GM12872 (cell line): ENCODE data around the gene FBLN5.

ENCODE experiments used
- TF ChIP-seq, protein P1 (sequence below): IDR thresholded peaks from 3 replicates; pipeline ENCODE4 v1.5.1; 2011; ENCODE audit warnings: low read depth, mild to moderate bottlenecking, low read length, moderate library complexity; ENCODE audit not compliant: insufficient read depth

The FBLN5 gene

DNA sequence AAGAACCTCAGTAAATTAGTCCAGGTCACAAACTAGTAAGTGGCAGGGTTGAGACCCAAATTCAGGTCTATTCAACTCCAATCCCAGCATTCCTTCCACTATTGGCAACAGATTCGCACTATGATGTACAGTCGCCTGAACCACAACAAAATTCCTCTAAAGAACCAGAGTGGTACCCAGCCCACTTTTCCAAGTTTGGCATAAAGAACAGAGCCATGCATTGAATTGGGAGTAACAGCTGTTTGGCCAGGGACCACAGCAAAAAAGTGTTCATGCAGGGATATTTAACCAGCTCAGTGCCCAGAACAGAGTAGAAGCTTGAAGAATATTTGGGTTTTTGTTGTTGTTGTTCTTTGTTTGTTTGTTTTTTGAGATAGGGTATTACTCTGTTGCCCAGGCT is 89.9 kb downstream of the FBLN5 start:
- TF ChIP-seq, protein P1, sequence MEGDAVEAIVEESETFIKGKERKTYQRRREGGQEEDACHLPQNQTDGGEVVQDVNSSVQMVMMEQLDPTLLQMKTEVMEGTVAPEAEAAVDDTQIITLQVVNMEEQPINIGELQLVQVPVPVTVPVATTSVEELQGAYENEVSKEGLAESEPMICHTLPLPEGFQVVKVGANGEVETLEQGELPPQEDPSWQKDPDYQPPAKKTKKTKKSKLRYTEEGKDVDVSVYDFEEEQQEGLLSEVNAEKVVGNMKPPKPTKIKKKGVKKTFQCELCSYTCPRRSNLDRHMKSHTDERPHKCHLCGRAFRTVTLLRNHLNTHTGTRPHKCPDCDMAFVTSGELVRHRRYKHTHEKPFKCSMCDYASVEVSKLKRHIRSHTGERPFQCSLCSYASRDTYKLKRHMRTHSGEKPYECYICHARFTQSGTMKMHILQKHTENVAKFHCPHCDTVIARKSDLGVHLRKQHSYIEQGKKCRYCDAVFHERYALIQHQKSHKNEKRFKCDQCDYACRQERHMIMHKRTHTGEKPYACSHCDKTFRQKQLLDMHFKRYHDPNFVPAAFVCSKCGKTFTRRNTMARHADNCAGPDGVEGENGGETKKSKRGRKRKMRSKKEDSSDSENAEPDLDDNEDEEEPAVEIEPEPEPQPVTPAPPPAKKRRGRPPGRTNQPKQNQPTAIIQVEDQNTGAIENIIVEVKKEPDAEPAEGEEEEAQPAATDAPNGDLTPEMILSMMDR = no peak

DNA sequence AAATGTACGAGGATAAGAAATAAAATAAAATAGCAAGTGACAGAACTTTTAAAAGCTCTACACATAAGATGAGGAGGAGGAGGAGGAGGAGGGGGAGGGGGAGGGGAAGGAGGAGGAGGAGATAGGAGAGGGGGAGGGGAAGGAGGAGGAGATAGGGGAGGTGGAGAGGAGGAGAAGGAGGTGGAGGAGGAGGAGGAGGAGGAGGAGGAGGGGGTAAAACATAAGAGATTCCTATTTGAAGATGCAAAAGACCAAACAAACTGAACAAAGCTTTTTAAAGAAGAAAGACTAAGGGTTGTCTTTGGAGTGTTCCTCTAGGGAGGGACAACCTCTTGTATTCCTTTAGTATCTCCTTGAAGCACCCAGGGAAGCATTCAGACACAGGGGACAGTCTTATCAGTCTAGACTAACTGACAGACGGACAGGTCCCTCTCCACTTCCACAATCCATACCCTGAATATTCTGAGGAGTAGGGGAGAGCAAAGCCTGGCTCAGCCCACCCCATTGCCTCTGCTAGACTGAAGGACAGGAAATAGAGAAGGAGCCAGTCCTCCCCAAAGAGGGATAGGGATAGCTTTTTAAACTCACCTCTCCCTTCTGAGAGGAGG is 93.1 kb downstream of the FBLN5 start:
- TF ChIP-seq, protein P1 = no peak

DNA sequence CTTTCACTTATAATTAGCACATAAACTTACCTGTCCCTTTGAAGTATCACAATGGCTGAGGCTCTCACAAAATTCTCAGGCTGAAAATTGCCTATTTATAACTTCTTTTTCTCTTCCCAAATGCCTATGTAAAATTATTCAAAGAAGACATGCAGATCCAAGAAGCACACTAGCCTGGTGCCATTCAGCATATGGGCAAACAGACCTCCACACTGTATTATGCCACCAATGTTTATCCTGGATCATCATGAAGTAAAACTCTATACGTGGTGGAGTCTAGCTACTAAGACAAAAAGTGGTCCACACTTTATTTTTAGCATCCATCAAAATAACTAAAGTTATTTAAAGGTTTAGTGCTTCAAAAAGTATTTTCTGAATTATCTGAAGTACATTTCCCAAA is 95.9 kb downstream of the FBLN5 start:
- TF ChIP-seq, protein P1 = no peak

DNA sequence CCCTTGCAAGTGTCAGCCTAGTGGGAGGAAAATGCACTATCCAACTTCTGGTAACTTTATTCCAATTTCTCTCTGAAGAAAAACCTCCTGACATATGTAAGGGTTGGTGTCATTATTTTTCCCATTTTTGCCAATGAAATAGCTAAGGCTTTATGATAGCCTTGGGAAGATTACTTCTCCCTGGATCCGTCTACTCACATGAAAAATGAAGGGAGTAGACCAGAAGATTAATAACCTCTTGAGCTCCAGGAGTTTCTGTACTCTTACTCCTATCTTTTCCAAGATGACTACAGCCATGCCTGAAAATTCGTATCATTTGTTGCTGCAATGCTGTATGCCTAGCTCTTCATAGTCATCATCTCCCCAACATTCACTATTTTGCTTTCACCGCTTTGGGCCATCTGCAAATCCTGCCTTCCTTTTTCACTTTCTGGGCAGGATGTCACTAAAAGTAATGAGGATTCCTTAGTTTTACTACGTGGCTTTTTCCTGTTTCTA is 98.9 kb downstream of the FBLN5 start:
- TF ChIP-seq, protein P1 = no peak

DNA sequence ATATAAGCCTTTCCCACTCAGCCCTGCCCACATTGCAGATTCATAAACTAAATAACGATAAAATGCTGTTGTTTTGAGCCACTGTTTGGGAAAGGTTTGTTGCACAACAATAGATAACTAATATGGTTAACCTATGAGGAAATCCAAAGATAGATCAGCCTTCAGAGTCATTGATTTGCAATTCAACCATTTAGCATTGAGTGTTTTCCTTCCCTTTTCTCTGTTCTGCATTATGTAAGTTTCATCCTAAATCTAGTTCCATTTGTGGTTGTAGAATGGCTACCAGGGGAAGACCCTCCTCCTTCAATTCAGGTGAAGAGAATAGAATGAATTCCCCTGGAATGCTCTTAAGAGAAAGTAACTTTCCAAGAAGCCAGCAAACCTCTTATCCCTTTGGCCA is 99.8 kb downstream of the FBLN5 start:
- TF ChIP-seq, protein P1 = no peak

DNA sequence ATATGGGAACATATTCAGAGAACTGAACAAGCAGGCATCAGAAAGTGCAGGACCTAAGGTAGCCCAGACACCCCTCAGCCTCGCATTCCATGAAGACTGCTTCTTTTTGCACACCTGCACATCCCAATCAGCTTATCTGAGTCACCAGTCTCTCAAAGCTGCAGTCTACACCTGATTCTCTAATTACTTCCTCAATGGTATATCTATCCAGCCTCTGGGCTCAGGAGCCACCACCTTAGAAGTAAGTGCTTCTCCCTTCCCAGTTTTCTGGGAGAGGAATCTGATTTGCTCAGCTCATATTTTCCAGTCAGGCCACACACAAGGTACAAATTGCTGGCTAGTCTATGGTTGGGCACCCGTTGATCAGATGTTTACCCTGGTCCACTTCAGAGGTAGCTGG is 101.8 kb downstream of the FBLN5 start:
- TF ChIP-seq, protein P1 = no peak

DNA sequence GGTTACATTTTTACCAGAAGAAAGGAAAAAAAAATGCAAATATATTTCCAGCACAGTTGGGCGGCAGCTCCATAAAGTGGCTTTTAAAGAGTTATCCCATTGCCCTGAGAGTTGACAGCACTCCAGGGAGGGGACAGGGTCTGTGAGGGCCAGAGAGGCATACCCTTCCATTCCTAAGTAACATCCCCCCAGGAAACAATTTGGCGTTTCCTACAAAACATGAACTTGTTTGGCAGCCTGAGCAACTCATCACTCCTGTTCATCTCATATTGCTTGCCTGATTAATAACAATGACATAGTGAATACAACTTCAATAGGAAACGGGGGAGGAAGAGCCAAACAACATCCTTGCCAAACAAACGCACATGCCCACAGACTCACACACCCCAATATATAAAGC is 103.5 kb downstream of the FBLN5 start:
- TF ChIP-seq, protein P1 = no peak
